Osteocyte (in vitro differentiated cells): Measurements from ENCODE around the gene DTNB. TPM values are rescaled to one million over a fixed set of nuclear protein-coding genes. Genes with fewer than 3 reads are reported as not detected.

ENCODE experiments used
- DNase-seq: peaks from one replicate; pipeline ENCODE4 v3.0.0; 2021; ENCODE audit warnings: mixed read lengths; ENCODE audit not compliant: unreplicated experiment; ENCODE audit errors: extremely low spot score
- H3K27ac Mint-ChIP-seq: one replicate; pipeline ENCODE4 v1.8.0; 2021; ENCODE audit warnings: mild to moderate bottlenecking, mixed read lengths; ENCODE audit not compliant: unreplicated experiment
- H3K27me3 Mint-ChIP-seq: one replicate; pipeline ENCODE4 v1.8.0; 2021; ENCODE audit warnings: mixed read lengths; ENCODE audit not compliant: unreplicated experiment
- H3K36me3 Mint-ChIP-seq: one replicate; pipeline ENCODE4 v1.8.0; 2021; ENCODE audit warnings: mixed read lengths; ENCODE audit not compliant: unreplicated experiment
- H3K4me1 Mint-ChIP-seq: one replicate; pipeline ENCODE4 v1.8.0; 2021; ENCODE audit warnings: mixed read lengths; ENCODE audit not compliant: unreplicated experiment
- H3K4me3 Mint-ChIP-seq: one replicate; pipeline ENCODE4 v1.8.0; 2021; ENCODE audit warnings: mild to moderate bottlenecking, moderate library complexity, mixed read lengths; ENCODE audit not compliant: unreplicated experiment
- H3K9me3 Mint-ChIP-seq: one replicate; pipeline ENCODE4 v1.8.0; 2021; ENCODE audit warnings: mixed read lengths; ENCODE audit not compliant: unreplicated experiment
- CTCF ChIP-seq: fragments of 200-600 bp; sonication (generic); IDR thresholded peaks from 2 replicates; pipeline ENCODE4 v1.5.0; 2021; ENCODE audit warnings: antibody characterized with exemption, mild to moderate bottlenecking, moderate library complexity
- total RNA-seq: library from RNA; stranded (reverse); gene quantifications from 2 replicates; pipeline ENCODE4 v1.2.1, GENCODE V29; 2021

Gene DTNB
- total RNA-seq, 1 donor from 2014 or later = 20.9 TPM

GRCh38 chr2:25340181-25340921 lies 333.0 kb downstream of the DTNB start:
- TF ChIP-seq CTCF = no peak
- DNase-seq = no peak

DNA sequence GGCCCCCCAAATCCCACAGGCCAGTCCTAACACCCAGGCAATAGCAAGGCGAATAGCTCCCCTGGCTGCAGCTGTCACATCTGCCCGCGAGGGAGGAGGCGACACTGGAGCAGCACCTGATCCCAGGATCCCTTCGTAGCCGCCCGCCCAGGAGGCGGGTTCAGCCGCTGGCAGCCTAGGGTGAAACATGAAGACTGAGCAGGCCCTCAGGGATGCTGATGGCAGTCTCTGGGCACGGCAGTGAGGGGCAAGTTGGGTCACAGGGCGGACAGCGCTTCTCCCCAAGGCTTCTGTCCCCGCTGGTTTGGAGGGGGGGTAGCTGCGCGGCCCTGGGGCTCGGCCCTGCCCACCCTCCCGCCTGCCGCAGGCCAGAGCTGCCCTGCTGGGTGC lies 333.6 kb downstream of the DTNB start:
- DNase-seq = no peak
- H3K9me3 Mint-ChIP-seq = no peaks in the 10 kb centered on the region
- TF ChIP-seq CTCF = no peak
- H3K36me3 Mint-ChIP-seq = peaks cover 3% of the 10 kb centered on the region
- H3K27me3 Mint-ChIP-seq = no peaks in the 10 kb centered on the region
- H3K4me3 Mint-ChIP-seq = peak overlapping the region; percentile 62
- H3K4me1 Mint-ChIP-seq = peaks cover 31% of the 10 kb centered on the region
- H3K27ac Mint-ChIP-seq = no peak overlapping the region

More at GRCh38 chr2:25340181-25340921, 333.0 kb downstream of the DTNB start:
- Mint-ChIP-seq H3K4me3 (peak overlapping the region; percentile 66), H3K36me3 (peaks cover 3% of the 10 kb centered on the region), H3K9me3 (no peaks in the 10 kb centered on the region), H3K4me1 (peaks cover 29% of the 10 kb centered on the region), H3K27me3 (no peaks in the 10 kb centered on the region), H3K27ac (no peak overlapping the region)

- H3K27me3 Mint-ChIP-seq = no peaks in the 10 kb centered on the region
- DNase-seq = no peak
- H3K4me3 Mint-ChIP-seq = peak overlapping the region; percentile 62
- H3K27ac Mint-ChIP-seq = no peak overlapping the region
- no peaks in the 10 kb centered on the region for H3K9me3 Mint-ChIP-seq
- TF ChIP-seq CTCF = no peak
- H3K4me1 Mint-ChIP-seq = peaks cover 34% of the 10 kb centered on the region
- H3K36me3 Mint-ChIP-seq = peaks cover 3% of the 10 kb centered on the region
Observed at GRCh38 chr2:25339211-25339674, 334.1 kb downstream of the DTNB start.

DNA sequence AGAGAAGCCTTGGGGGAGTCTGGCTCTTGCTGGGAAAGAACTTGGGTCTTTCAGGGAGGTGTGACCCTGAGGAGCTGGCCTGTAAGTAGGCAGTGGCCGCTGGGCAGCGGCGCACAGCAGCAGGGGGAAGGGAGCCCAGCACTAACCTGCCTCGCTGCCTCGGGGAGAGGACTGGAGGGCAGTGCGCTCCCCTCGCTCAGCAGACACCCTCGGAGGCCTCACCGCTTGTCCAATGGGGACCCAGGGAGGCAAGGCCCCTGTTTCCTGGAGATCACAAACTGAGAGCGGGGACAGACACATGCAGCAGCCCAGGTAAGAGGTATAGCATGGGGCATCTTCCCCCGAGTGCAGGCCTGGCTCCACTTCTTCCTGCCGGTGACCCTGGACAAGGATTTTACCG lies 335.0 kb downstream of the DTNB start:
- DNase-seq = no peak
- no peaks in the 10 kb centered on the region for H3K27me3 Mint-ChIP-seq
- H3K36me3 Mint-ChIP-seq = peaks cover 3% of the 10 kb centered on the region
- H3K9me3 Mint-ChIP-seq = no peaks in the 10 kb centered on the region
- no peak for TF ChIP-seq CTCF
- peaks cover 34% of the 10 kb centered on the region for H3K4me1 Mint-ChIP-seq
- peak overlapping the region; percentile 34 for H3K27ac Mint-ChIP-seq
- H3K4me3 Mint-ChIP-seq = no peak overlapping the region

GRCh38 chr2:25337891-25338290 lies 335.5 kb downstream of the DTNB start:
- no peak overlapping the region for H3K4me3 Mint-ChIP-seq
- peak overlapping the region; percentile 34 for H3K27ac Mint-ChIP-seq
- TF ChIP-seq CTCF = no peak
- H3K9me3 Mint-ChIP-seq = no peaks in the 10 kb centered on the region
- H3K36me3 Mint-ChIP-seq = peaks cover 3% of the 10 kb centered on the region
- H3K4me1 Mint-ChIP-seq = peaks cover 37% of the 10 kb centered on the region
- DNase-seq = no peak
- H3K27me3 Mint-ChIP-seq = no peaks in the 10 kb centered on the region
